Activated T-cell treated with anti-CD3 and anti-CD28 coated beads, Interleukin-2, amount 50 U/mL, for 72 hours (primary cell): ENCODE measurements around the gene CNKSR3. TPM values are rescaled to one million over a fixed set of nuclear protein-coding genes. Genes with fewer than 3 reads are reported as not detected.

Experiments
- ATAC-seq, 2 donors: fragments of 150-1000 bp; cut with Tn5 transposase; replicated peaks in 1 of 2; 2 replicates each; pipeline ENCODE4 v1.10.0; 2021; ENCODE audit warnings: moderate library complexity in 2 of 2, mild to moderate bottlenecking in 1 of 2
- DNase-seq, 2 donors: peaks; one replicate each; pipeline ENCODE4 v3.0.0; 2021 to 2022; ENCODE audit warnings: mixed read lengths in 1 of 2
- H3K27ac Mint-ChIP-seq: one replicate; pipeline ENCODE4 v1.8.0; 2022; ENCODE audit warnings: mild to moderate bottlenecking, moderate library complexity, mixed read lengths
- H3K27me3 Mint-ChIP-seq: one replicate; pipeline ENCODE4 v1.8.0; 2022; ENCODE audit warnings: low read depth, mixed read lengths
- H3K36me3 Mint-ChIP-seq, 2 donors: one replicate each; pipeline ENCODE4 v1.8.0; 2022; ENCODE audit warnings: mixed read lengths in 2 of 2, mild to moderate bottlenecking in 1 of 2; ENCODE audit not compliant: insufficient read depth in 2 of 2
- H3K4me1 Mint-ChIP-seq: one replicate; pipeline ENCODE4 v1.8.0; 2022; ENCODE audit warnings: low read depth, mixed read lengths
- H3K4me3 Mint-ChIP-seq, 2 donors: one replicate each; pipeline ENCODE4 v1.8.0; 2022; ENCODE audit warnings: mild to moderate bottlenecking in 2 of 2, mixed read lengths in 2 of 2, moderate library complexity in 2 of 2
- H3K9me3 Mint-ChIP-seq, 2 donors: one replicate each; pipeline ENCODE4 v1.8.0; 2022; ENCODE audit warnings: mixed read lengths in 2 of 2
- total RNA-seq, 2 donors: library from RNA; stranded (reverse); gene quantifications; one replicate each; pipeline ENCODE4 v1.2.3, GENCODE V29; 2022

Gene CNKSR3
- total RNA-seq, 2 donors from 2014 or later, result 0.07 to 0.12 TPM

DNA sequence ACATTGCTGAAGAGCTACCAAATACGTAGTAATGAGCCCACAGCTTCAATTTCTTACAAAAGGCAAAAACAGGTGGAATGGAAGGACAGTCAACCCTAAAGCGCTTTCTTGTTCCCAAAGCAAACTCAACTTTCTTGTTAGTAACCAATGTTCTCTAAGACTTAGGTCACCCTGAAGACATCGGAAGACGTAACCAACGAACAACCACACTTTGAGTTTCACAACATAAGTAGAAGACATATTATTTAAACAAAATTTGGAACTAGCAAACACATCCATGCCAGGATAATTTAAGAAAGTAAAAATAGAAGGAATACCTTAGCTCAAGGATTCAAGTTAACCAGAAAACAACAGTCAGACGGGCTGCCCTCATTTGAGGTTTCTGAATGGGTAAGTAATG, 51.0 kb downstream of the CNKSR3 start:
- peaks cover 0 to 2% of the 10 kb centered on the region in 2 donors for H3K9me3 Mint-ChIP-seq
- ATAC-seq, result no peak
- H3K27me3 Mint-ChIP-seq, result peaks cover 16% of the 10 kb centered on the region
- no peaks in the 10 kb centered on the region for H3K36me3 Mint-ChIP-seq
- no peak overlapping the region for H3K27ac Mint-ChIP-seq
- H3K4me1 Mint-ChIP-seq, result peaks cover 9% of the 10 kb centered on the region
- no peak for DNase-seq
- no peak overlapping the region for H3K4me3 Mint-ChIP-seq

DNA sequence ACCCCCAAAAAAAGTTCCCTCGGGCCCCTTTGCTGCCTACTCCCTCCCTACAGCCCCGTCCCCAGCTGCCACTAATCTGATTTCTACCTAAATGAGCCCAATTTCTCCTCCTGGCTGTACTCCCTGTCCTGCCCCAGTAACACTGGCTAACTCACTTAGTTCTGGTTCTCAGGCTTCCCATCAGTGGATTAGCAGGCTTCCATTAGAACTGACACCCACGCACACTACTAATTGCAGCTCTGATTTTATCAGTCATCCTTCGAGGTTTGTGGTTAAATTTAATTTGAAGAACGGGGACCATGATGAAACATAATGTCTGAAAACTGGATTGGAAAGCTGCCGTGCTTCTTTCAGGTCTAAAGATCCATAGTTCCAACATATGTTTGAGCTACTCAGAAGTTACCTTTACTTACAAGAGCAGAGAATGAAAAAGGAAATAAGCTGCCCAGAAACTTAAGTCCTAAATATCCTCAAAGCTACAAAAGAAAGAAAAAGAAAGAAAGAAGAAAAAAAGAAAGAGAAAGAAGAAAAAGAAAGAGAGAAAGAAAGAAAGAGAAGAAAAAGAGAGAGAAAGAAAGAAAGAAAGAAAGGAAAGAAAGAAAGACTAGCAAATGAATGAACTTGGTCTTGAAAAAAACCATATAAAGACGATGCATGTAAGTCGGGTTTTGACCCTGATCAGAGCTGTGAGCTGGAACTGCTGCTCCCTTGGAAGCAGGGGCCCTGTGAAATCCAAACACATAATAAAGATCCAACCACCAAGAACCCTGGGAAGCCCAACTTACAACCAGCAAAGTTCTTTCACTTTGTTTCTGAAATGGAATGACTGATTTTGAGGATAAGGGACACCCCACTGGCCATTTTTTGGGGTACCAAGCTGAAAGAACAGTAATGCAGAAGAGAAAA, 51.7 kb downstream of the CNKSR3 start:
- no peak for ATAC-seq
- Mint-ChIP-seq H3K9me3 (peaks cover 0 to 2% of the 10 kb centered on the region in 2 donors), H3K36me3 (no peaks in the 10 kb centered on the region), H3K27me3 (peaks cover 16% of the 10 kb centered on the region), H3K27ac (peak overlapping the region; percentile 43), H3K4me1 (peaks cover 9% of the 10 kb centered on the region), H3K4me3 (no peak overlapping the region)
- no peak for DNase-seq

- ATAC-seq, result no peak
- H3K36me3 Mint-ChIP-seq, result no peaks in the 10 kb centered on the region
- no peak overlapping the region for H3K27ac Mint-ChIP-seq
- peaks cover 0 to 2% of the 10 kb centered on the region in 2 donors for H3K9me3 Mint-ChIP-seq
- DNase-seq, result no peak
- H3K27me3 Mint-ChIP-seq, result peaks cover 16% of the 10 kb centered on the region
- no peak overlapping the region for H3K4me3 Mint-ChIP-seq
- H3K4me1 Mint-ChIP-seq, result peaks cover 9% of the 10 kb centered on the region
Observed at GRCh38 chr6:154457881-154458284, 52.6 kb downstream of the CNKSR3 start.

GRCh38 chr6:154457046-154457713, 53.3 kb downstream of the CNKSR3 start:
- H3K27ac Mint-ChIP-seq, result no peak overlapping the region
- no peaks in the 10 kb centered on the region for H3K36me3 Mint-ChIP-seq
- no peak overlapping the region for H3K4me3 Mint-ChIP-seq
- ATAC-seq (no peak), DNase-seq (no peak)
- H3K9me3 Mint-ChIP-seq, result peaks cover 0 to 2% of the 10 kb centered on the region in 2 donors
- peaks cover 9% of the 10 kb centered on the region for H3K4me1 Mint-ChIP-seq
- peaks cover 16% of the 10 kb centered on the region for H3K27me3 Mint-ChIP-seq

- Mint-ChIP-seq H3K27ac (no peak overlapping the region), H3K27me3 (peaks cover 6% of the 10 kb centered on the region)
Observed at GRCh38 chr6:154453329-154453728, 57.2 kb downstream of the CNKSR3 start.

DNA sequence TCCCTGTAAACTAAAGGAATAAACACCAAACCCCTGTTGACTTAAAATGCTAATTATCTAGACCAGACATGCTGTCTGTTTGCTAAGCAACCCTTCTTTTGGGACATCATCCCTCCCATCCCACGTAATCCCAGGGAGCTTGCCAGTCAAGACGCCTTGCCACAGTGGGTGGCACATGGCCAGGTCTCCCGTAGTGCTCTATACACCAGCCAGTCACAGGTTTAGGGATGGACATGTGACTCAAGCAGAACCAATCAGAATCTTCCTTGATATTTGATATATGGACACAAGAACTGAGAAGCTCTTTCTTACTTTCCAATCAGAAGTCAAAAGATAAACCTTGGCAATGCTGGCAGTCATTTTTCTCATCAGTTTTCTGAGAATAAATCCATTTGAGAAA, 60.0 kb downstream of the CNKSR3 start:
- DNase-seq (no peak), ATAC-seq (no peak)
- Mint-ChIP-seq H3K4me3 (no peak overlapping the region), H3K9me3 (no peaks in the 10 kb centered on the region), H3K36me3 (no peaks in the 10 kb centered on the region), H3K4me1 (no peaks in the 10 kb centered on the region), H3K27ac (no peak overlapping the region), H3K27me3 (no peaks in the 10 kb centered on the region)

More at GRCh38 chr6:154453329-154453728, 57.2 kb downstream of the CNKSR3 start:
- no peak for ATAC-seq
- Mint-ChIP-seq H3K4me3 (no peak overlapping the region), H3K4me1 (peaks cover 1% of the 10 kb centered on the region), H3K9me3 (peaks cover 0 to 2% of the 10 kb centered on the region in 2 donors), H3K36me3 (no peaks in the 10 kb centered on the region)
- no peak for DNase-seq

- H3K27ac Mint-ChIP-seq, result no peak overlapping the region
- no peaks in the 10 kb centered on the region for H3K27me3 Mint-ChIP-seq
- no peak overlapping the region for H3K4me3 Mint-ChIP-seq
- ATAC-seq (no peak), DNase-seq (no peak)
- H3K9me3 Mint-ChIP-seq, result no peaks in the 10 kb centered on the region
- no peaks in the 10 kb centered on the region for H3K4me1 Mint-ChIP-seq
- no peaks in the 10 kb centered on the region for H3K36me3 Mint-ChIP-seq
Observed at GRCh38 chr6:154448448-154449096, 61.9 kb downstream of the CNKSR3 start.

- Mint-ChIP-seq H3K4me1 (no peaks in the 10 kb centered on the region), H3K9me3 (no peaks in the 10 kb centered on the region), H3K4me3 (no peak overlapping the region), H3K27me3 (no peaks in the 10 kb centered on the region), H3K36me3 (no peaks in the 10 kb centered on the region), H3K27ac (no peak overlapping the region)
- DNase-seq, result no peak
- no peak for ATAC-seq
Observed at GRCh38 chr6:154447954-154448353, 62.5 kb downstream of the CNKSR3 start.

GRCh38 chr6:154446984-154447383, 63.5 kb downstream of the CNKSR3 start:
- no peaks in the 10 kb centered on the region for H3K9me3 Mint-ChIP-seq
- no peak overlapping the region for H3K4me3 Mint-ChIP-seq
- H3K36me3 Mint-ChIP-seq, result no peaks in the 10 kb centered on the region
- no peak for DNase-seq
- no peak overlapping the region for H3K27ac Mint-ChIP-seq
- H3K4me1 Mint-ChIP-seq, result no peaks in the 10 kb centered on the region
- ATAC-seq, result no peak
- H3K27me3 Mint-ChIP-seq, result peaks cover 1% of the 10 kb centered on the region

DNA sequence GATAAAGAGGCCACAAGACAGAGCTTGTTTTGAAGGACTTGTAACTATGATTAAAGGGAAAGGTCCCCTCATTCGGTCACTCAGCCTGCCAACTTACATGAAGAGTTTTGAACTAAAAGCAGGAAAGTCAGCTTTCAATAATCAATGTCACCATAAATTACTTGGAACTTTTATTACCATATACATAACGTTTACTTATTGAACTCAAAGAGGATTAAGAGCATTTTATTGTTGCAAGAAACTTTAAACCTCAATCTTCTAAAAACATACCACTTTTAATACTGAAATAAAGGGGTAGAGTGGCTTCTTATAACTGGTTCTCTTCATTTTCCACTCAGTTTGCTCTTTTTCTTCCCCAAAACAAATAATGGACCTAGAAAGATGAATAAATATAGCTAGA, 65.1 kb downstream of the CNKSR3 start:
- peaks cover 7% of the 10 kb centered on the region for H3K27me3 Mint-ChIP-seq
- no peaks in the 10 kb centered on the region for H3K9me3 Mint-ChIP-seq
- no peak overlapping the region for H3K27ac Mint-ChIP-seq
- ATAC-seq (no peak), DNase-seq (no peak)
- H3K4me3 Mint-ChIP-seq, result no peak overlapping the region
- no peaks in the 10 kb centered on the region for H3K36me3 Mint-ChIP-seq
- H3K4me1 Mint-ChIP-seq, result no peaks in the 10 kb centered on the region

DNA sequence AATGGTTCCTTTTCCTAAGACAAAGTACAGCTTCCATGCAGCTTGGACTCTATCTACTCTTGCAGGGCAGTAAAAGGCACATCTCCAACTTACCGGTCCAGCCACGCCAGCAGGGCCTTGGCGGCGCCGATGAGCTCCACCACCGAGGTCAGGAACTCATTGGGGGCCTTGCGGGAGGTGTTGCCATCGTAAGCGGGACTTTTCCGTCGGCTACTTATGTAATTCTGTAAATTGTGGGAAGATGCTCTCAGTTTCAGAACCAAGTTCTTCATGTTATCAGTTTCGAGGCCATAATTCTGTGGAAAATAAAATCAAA, 68.5 kb downstream of the CNKSR3 start:
- Mint-ChIP-seq H3K4me3 (no peak overlapping the region), H3K4me1 (no peaks in the 10 kb centered on the region), H3K9me3 (no peaks in the 10 kb centered on the region), H3K36me3 (no peaks in the 10 kb centered on the region), H3K27ac (no peak overlapping the region), H3K27me3 (peaks cover 19% of the 10 kb centered on the region)
- DNase-seq (no peak), ATAC-seq (no peak)

GRCh38 chr6:154440422-154441043, 70.0 kb downstream of the CNKSR3 start:
- no peaks in the 10 kb centered on the region for H3K9me3 Mint-ChIP-seq
- ATAC-seq, result no peak
- DNase-seq, result no peak
- no peak overlapping the region for H3K27ac Mint-ChIP-seq
- no peaks in the 10 kb centered on the region for H3K36me3 Mint-ChIP-seq
- no peaks in the 10 kb centered on the region for H3K4me1 Mint-ChIP-seq
- H3K4me3 Mint-ChIP-seq, result no peak overlapping the region
- H3K27me3 Mint-ChIP-seq, result peaks cover 19% of the 10 kb centered on the region

- Mint-ChIP-seq H3K36me3 (no peaks in the 10 kb centered on the region), H3K4me3 (no peak overlapping the region), H3K27me3 (peaks cover 19% of the 10 kb centered on the region), H3K27ac (no peak overlapping the region), H3K9me3 (no peaks in the 10 kb centered on the region), H3K4me1 (no peaks in the 10 kb centered on the region)
- DNase-seq, result no peak
- ATAC-seq, result no peak
Observed at GRCh38 chr6:154440022-154440421, 70.5 kb downstream of the CNKSR3 start.
